GM10847 (cell line): ENCODE results near the gene STK33.

ENCODE experiments used
- POLR2A ChIP-seq: IDR thresholded peaks from 2 replicates; pipeline ENCODE4 v1.6.1; 2011; ENCODE audit not compliant: insufficient read length; ENCODE audit errors: extremely low read depth

Gene STK33

DNA sequence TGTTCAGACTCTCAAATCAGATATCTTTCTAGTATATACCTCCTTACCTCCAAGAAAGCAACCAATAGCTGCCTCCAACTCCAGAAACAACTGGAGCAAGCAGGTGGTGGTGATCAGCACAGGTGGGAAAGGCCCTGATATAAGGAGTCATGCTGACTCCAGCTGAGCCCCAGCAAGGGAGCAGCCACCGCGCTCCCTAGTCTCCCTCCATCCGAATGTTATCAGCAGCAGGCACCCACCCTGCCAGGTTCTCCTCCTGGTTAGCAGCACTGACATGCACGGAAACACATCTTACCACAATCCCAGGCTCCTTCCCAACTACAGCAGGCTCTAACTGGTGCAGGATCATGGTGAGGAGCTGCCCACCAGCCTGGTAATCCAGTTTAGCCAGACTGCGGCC, 18.5 kb upstream of the STK33 start:
- no peak for TF ChIP-seq POLR2A

- TF ChIP-seq POLR2A, result no peak
Observed at GRCh38 chr11:8610532-8611116, 16.6 kb upstream of the STK33 start.

DNA sequence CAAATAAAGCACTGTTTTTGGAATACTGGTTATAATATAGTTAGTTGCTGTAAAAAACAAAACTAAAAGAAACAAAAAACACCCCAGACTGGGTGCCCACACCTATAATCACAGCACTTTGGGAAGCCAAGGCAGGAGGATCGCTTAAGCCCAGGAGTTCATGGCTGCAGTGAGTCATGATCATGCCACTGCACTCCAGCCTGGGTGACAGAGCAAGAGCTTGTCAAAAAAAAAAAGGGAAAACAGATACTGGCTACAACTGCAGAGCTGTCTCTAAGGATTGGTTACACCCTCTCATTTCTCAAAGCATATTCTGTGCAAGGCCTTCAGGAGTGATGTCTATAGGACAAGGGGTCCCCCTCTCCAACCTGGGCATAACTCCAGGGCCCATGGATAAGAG, 14.6 kb upstream of the STK33 start:
- TF ChIP-seq POLR2A, result no peak

GRCh38 chr11:8605971-8606563, 12.0 kb upstream of the STK33 start:
- no peak for TF ChIP-seq POLR2A

DNA sequence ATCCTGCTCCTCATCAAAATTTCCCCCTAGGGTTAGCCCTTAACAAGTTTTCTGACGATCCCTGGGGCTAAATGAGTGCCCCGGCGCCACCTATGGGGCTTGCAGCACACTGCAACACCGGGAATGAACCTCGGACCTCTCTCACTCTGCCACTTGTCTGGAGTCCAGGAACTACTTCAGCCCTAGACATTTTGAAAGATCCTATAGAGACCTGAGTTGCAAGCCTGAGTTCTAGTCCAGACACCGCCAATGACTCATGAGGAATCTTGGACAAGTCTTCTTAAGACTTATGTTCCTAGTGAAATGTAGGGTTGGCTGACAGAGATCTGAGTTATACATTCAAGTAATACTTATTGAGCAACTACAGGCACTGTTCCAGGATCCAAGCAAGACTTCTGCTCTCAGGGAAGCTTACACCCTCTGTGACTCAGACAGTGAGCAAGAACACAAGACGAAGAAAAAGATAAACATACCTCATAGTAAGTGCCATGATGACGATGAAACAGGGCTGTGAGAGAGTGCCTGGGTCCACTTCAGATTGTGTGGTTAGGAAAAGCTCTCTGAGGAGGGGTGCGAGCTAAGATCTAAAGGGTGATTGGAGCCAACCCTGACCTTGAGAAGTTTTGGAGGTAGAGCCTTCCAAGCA, 10.2 kb upstream of the STK33 start:
- no peak for TF ChIP-seq POLR2A

DNA sequence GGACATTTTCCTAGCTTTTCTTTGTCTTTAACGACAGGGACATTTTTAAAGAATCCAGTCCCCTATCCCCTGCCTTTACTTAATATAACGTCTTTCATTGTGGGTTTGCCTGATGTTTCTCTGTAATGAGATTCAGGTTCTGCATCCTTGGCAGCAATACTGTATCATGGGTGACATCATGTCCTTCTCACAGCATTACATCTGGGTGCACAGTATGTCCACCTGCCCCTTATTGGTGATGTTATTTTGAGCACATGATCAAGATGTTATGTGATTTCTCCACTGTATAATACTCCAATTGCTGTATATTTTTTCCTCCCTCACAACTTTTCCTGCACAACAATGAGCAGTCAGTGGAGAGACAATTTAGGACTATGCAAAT, 9.7 kb upstream of the STK33 start:
- no peak for TF ChIP-seq POLR2A

DNA sequence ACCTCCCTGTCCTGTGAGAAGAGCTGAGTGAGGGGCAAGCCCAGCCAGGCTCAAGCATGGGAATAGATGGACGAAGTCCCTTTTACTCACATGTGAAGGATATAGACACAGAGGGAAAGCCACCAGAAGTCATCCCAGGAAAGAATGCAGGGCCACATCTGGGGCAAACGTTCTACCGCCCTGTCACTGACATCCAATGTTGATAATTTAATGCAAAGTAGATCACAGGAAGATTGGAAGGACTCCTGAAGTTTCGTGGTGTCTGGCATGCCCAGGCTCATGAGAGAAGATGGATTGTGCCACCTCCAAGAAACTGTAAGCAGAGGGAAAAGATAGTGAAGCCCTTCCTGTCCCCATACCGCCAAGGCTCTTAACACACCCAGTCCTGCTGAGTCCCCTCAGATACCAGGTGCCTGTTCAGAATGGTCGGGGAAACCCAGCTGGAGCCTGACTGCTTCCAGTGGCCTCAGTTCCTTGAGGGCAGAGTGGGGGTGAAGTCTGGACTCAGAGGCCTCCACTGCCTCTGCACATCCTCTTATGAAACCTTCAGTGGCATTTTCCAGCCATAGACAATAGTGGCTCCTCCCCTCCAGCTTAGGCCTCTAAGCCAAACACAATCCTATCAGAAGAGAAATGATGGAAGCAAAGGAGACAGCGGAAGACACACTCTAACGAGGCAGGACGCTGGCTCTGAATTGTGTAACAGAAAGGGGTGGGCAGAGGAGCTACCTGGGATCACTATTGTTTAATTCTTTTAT, 7.5 kb upstream of the STK33 start:
- TF ChIP-seq POLR2A, result no peak

DNA sequence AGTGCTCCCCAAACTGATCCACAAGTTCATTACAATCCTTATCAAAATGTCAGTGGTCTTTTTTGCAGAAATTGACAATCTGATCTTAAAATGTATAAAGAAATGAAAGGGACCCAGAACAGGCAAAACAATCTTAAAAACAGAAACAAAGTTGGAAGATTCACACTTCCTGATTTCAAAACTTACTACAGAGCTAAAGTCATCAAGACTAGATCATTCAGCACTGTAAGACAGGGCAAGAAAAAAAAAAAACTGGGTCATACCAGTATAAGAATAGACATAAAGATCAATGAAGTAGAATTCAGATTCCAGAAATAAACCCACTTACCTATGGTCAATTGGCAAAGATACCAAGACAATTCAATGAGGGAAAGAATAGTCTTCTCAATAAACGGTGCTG, 4.5 kb upstream of the STK33 start:
- TF ChIP-seq POLR2A, result no peak

GRCh38 chr11:8597182-8597581, 3.2 kb upstream of the STK33 start:
- TF ChIP-seq POLR2A, result no peak

- no peak for TF ChIP-seq POLR2A
Observed at GRCh38 chr11:8596504-8597046, 2.5 kb upstream of the STK33 start.

- no peak for TF ChIP-seq POLR2A
Observed at GRCh38 chr11:8593455-8593854, 573 bp downstream of the STK33 start.

DNA sequence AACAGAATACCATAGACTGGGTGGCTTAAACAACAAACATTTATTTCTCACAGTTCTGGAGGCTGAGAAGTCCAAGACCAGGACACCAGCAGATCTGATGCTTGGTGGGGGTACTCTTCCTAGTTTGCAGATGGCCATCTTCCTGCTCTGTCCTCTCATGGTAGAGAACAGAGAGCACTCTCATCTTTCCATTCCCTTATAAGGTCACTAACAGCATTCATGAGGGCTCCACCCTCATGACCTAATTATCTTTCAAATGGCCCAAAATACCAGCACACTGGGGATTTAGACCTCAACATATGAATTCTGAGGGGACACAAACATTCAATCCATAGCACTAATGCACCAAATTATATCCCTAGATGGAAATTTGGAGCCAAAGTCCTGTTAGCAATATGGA, 6.1 kb downstream of the STK33 start:
- TF ChIP-seq POLR2A, result no peak

DNA sequence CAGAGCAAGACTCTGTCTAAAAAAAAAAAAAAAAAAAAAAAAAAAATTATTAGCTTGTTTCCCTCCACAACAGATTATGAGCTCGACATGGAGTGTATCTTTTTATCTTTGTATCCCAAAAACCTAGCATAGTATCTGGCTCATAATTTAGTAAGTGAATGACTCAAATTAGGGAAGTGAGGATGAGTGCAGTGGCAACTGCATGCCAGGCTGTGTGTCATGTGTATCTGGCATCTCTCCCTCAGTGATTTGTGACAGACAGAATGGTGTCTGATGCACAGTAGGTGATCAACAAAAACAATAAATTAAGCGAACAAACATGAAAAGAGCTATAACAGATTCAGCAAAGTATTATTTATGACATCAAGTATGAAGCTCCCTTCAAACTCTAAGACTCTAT, 7.2 kb downstream of the STK33 start:
- TF ChIP-seq POLR2A, result no peak

GRCh38 chr11:8586184-8586583, 7.8 kb downstream of the STK33 start:
- TF ChIP-seq POLR2A, result no peak

DNA sequence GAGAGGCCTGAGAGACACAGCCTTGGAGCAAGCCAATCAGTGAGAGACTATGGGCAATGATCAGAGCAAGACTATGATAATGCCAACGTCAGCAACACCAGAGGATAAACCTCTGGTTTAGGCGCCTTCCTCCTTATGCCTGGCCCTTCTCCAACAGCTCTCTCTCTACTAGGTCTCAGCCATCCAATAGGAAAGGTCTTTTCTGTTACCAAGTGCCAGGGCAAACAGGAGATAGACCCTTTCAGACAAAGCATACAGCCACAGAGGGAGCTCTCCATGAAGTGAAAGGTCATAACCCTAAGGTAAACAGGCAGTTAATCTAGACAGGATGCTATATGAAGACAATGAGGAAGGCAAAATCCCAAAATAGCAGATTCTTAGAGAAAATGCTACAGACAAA, 9.5 kb downstream of the STK33 start:
- TF ChIP-seq POLR2A, result no peak

GRCh38 chr11:8584082-8584481, 9.9 kb downstream of the STK33 start:
- TF ChIP-seq POLR2A, result no peak

DNA sequence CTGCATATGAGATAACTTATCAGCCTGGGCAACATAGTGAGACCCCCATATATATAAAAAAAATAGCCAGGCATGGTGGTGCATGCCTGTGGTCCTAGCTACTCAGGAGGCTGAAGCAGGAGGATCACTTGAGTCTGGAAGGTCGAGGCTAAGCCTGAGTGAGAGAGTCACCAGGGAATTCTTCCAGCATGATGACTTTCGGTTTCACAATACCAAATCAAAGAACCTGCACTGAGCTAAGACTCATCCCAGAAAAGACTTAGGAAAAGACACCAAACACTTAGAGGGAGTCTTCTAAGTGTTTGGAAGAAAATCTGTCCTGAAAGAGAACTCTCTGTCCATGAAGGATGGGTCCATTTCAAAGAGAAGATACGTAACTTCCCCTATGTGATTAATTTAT, 12.7 kb downstream of the STK33 start:
- no peak for TF ChIP-seq POLR2A
